GM18867 (cell line): Measurements from ENCODE around the gene TNRC6C.
"Not testable (repeated sequence)": the region's sequence is repeated elsewhere in the genome, so short reads cannot be mapped to it uniquely, and the experiment has no call there.

Experiments used
- ATAC-seq: cut with Tn5 transposase; IDR thresholded peaks from one replicate; pipeline ENCODE4 v1.9.1; 2021; ENCODE audit warnings: mild to moderate bottlenecking, moderate library complexity; ENCODE audit not compliant: unreplicated experiment

The TNRC6C gene

GRCh38 chr17:78075545-78075944 is 117.0 kb downstream of the TNRC6C start:
- ATAC-seq = no peak

DNA sequence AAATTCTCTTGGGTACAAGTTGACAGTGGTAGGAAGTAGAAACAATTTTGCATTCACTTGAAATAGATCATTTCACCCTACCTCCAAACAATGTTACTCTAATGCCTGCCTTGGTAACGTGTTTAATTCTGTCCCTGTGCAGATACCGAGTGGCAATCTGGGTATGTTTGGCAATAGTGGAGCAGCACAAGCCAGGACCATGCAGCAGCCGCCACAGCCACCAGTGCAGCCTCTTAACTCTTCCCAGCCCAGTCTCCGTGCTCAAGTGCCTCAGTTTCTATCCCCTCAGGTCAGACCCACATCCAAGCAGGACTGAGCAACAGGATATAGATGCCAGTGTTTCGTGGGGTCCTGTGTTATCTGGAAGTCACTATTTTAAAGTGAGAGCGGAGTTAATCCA is 120.8 kb downstream of the TNRC6C start:
- no peak for ATAC-seq

GRCh38 chr17:78081551-78081950 is 123.0 kb downstream of the TNRC6C start:
- ATAC-seq = no peak

- not testable (repeated sequence) for ATAC-seq
These were observed 123.9 kb downstream of the TNRC6C start for GRCh38 chr17:78082355-78082872.

GRCh38 chr17:78082988-78083387 is 124.5 kb downstream of the TNRC6C start:
- no peak for ATAC-seq

- ATAC-seq = no peak
These were observed 128.2 kb downstream of the TNRC6C start for GRCh38 chr17:78086740-78087139.

GRCh38 chr17:78088529-78088928 is 130.0 kb downstream of the TNRC6C start:
- ATAC-seq = no peak

DNA sequence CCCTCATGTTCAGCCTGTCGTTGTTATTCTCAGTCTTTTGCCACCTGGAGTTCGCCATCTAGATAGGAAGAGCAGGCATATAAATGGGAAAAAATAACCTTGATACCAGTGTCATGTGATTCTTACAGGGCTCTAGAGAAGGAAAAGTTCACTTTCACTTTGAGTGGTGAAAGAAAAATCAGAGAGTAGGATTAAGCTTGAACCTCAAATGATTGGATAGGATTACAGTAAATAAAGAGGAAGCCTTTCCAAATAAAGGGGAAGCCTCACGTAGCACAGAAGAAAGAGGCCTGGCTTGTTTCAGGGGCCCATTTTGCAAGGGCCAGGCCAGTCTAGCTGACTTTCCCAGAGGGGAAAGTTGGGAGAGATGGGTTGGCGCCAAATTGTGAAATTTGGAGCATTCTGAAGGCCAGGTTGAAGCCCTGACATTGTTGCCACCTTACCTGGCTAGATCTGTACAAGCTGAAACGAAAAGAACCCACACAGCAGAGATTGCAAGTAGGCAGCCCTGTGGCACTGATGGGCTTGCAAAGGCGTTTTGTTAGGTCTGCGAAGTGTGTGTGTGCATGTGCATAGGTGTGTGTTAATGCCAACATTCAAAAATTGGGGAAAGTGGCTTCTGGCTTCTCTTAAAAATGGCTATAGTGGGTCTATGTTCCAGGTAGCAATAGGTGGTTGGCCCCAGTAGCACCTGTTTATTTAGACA is 131.2 kb downstream of the TNRC6C start:
- no peak for ATAC-seq

DNA sequence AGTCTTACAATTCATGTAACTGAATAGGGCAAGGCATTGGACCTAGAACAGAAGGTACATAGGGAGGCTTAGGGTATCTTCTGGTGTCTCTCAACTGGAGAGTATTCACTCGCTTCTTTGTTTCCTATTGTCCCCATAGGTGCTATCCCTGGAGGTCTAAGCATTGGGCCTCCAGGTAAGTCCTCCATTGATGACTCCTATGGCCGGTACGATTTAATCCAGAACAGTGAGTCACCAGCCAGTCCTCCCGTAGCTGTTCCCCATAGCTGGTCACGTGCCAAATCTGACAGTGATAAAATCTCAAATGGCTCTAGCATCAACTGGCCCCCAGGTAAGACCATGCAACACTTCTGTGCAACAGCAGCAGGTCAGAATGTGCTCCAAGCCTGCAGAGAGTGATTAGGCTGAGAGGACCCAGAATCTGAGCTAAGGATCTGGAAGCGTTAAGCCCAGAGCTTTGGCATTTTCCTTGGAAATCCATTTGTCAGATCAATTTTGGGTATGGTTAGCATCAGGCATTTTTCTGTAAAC is 134.4 kb downstream of the TNRC6C start:
- no peak for ATAC-seq

DNA sequence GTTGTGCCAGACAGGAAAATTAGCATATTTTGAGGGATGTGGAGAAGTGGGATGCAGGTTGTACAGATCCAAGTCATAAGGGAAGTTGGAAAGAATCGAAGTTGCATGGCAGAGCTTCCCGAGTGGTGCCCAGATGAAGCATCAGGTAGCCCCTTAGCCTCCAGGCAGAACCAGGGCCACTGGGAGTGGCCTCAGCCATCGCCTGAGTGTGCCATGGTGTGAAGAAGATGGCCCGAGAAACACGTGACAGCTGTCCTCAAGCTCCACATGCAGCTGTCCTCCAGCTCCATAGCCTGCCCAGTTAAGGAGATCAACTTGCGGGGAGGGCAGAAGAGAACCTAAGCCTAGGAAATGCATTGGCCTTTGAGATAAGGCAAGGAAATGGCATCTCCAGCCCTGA is 136.5 kb downstream of the TNRC6C start:
- ATAC-seq = no peak

GRCh38 chr17:78096093-78096492 is 137.6 kb downstream of the TNRC6C start:
- no peak for ATAC-seq

GRCh38 chr17:78101112-78101511 is 142.6 kb downstream of the TNRC6C start:
- no peak for ATAC-seq

GRCh38 chr17:78101542-78101941 is 143.0 kb downstream of the TNRC6C start:
- ATAC-seq = no peak

GRCh38 chr17:78103311-78103710 is 144.8 kb downstream of the TNRC6C start:
- ATAC-seq = no peak

GRCh38 chr17:78104540-78104941 is 146.0 kb downstream of the TNRC6C start:
- no peak for ATAC-seq

DNA sequence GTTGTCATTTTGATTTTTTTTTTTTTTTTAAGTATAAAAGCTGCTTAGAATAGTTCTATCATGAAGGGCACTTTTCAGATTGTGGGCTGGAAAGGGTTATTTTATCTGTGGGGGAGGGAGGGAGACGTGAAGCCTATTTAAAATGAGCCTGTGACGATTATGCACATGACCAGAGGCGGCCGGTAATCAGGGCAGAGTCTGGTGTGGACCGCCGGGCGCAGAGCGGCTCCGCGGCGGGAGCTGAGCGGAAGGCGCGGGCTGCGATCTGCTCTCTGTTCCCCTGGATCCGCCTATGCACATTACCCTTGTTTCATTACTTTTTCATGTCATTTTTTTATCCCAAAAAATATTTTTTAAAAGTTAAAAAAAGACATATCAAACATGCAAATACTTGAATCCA is 146.6 kb downstream of the TNRC6C start:
- no peak for ATAC-seq

- no peak for ATAC-seq
These were observed 147.0 kb downstream of the TNRC6C start for GRCh38 chr17:78105551-78105950.

DNA sequence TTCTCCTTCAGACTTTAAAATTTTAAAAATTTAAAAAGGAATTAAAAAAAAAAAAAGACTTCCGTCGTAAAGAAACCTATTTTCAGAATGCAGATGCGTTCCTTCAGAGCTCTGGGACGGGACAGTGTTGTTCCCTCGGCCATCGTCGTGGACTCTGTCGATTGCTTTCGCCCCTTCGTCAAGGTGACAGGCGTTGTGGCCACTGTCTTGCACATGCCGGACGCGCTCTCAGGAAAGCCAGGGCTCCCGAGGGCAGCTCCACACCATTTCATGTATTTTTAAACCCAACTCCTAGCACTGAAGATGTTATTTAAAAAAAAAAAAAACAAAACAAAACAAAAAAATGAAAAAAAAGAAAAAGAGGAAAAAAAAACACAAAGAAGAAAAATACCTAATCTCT is 147.7 kb downstream of the TNRC6C start:
- ATAC-seq = no peak

- no peak for ATAC-seq
These were observed 149.0 kb downstream of the TNRC6C start for GRCh38 chr17:78107457-78107856.

DNA sequence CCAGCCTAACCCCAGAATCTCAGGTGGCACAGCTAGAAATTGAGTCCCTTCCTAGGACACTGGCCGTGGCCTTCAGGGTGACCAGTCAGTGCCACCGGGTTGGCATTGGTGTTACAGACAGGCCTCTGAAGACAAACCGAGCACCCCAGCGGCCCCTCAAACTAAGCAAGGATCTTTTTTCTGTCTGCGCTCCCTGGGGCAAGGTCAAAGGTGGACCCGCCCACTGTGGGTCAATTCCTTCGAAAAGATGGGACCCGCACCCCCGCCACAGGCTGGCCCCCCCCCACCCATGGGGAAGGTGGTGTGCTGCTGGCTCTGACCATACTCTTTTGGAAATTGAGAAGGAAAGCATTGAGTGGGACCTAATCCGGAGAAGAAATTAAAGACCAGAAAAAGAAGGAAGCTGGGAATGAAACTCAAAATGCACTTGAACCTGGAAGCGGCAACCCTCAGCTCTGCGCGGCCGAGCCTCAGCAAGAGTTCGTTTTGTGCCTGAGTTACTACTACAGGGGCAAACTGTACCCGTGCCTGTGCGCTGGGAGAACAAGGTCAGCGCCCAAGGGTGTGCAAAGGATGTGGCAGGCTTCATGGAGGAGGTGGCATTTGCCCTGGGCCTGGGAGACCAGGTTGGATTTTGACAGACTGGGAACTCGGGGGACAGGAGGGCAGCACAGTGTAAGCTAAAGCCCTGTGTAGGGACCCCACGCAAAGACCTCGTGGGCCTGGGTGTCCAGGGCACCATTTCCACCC is 149.6 kb downstream of the TNRC6C start:
- no peak for ATAC-seq

- ATAC-seq = no peak
These were observed 150.4 kb downstream of the TNRC6C start for GRCh38 chr17:78108726-78109488.

DNA sequence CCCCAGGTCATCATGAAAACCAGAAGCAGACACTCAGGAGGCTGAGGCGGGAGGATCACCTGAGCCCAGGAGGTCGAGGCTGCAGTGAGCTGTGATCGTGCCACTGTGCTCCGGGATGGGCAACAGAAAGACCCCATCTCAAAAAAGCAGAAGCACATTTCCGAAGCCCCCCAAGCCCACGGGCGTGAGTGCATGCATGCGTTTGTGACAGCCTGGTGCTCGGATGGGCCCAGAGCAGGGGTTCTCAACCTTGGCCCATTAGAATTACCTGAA is 150.9 kb downstream of the TNRC6C start:
- ATAC-seq = no peak
